Testis (tissue), 3 donors: ENCODE measurements around the gene ADGRB3. TPM values are rescaled to one million over a fixed set of nuclear protein-coding genes. Genes with fewer than 3 reads are reported as not detected.

Experiments used
- DNase-seq: peaks from one replicate; pipeline ENCODE4 v3.0.0-alpha.2; 2019
- H3K27ac ChIP-seq, 2 donors: fragments of 200-600 bp; sonication (generic); one replicate each; pipeline ENCODE4 v1.5.1; 2019
- H3K27me3 ChIP-seq: fragments of 200-600 bp; sonication (generic); one replicate; pipeline ENCODE4 v1.5.1; 2019
- H3K36me3 ChIP-seq: fragments of 200-600 bp; sonication (generic); one replicate; pipeline ENCODE4 v1.5.1; 2017; ENCODE audit warnings: low read depth; ENCODE audit errors: missing control alignments
- H3K4me1 ChIP-seq: fragments of 200-600 bp; sonication (generic); one replicate; pipeline ENCODE4 v1.5.1; 2019
- H3K4me3 ChIP-seq, 2 donors: fragments of 200-600 bp; sonication (generic); one replicate each; pipeline ENCODE4 v1.5.1; 2017 to 2019
- H3K9me3 ChIP-seq: fragments of 200-600 bp; sonication (generic); one replicate; pipeline ENCODE4 v1.5.1; 2017
- CTCF ChIP-seq, 3 experiments: fragments of 450-650 bp in 2 of 3; fragments of 200-600 bp in 1 of 3; sonication (generic) in 1 of 3; IDR thresholded peaks; one replicate each; pipeline ENCODE4 v1.5.1; 2016 to 2019; ENCODE audit warnings: antibody characterized with exemption in 3 of 3, mild to moderate bottlenecking in 2 of 3, moderate library complexity in 1 of 3
- POLR2A ChIP-seq: fragments of 450-650 bp; IDR thresholded peaks from one replicate; pipeline ENCODE4 v1.6.1; 2017; ENCODE audit warnings: antibody characterized with exemption, mild to moderate bottlenecking, moderate library complexity
- WGBS, 2 donors: methylation state at CpG; one replicate each; pipeline ENCODE4 v1.1.5; 2018; 5-methylcytosine and 5-hydroxymethylcytosine counted together
- intact Hi-C: fragments of 100-400 bp; cut with DNase I; formaldehyde crosslinking; loops from one replicate; pipeline ENCODE4 v1.15.1; 2023; ENCODE audit warnings: low total_unique reads
- polyA plus RNA-seq: library from polyadenylated mRNA; stranded (reverse); fragments of 350-450 nt; fragmentation: Illumina TruSeq; extraction: RNeasy Lipid Tissue Mini Kit (QIAGEN cat#74804); gene quantifications from one replicate; pipeline ENCODE4 v1.2.3, GENCODE V29; 2014; ENCODE audit warnings: low read depth, low replicate concordance; ENCODE audit not compliant: insufficient read depth
- total RNA-seq, 2 donors: library from RNA; depleted of rRNA; stranded (reverse); fragments of >200 nt; gene quantifications; one replicate each; pipeline ENCODE4 v1.2.3, GENCODE V29; 2016

Gene ADGRB3
- total and polyA plus RNA-seq, 3 donors from 2014 or later: 3.2 to 5.7 (median 4.3) TPM

- Histone ChIP-seq H3K9me3 (no peaks in the 10 kb centered on the region), H3K4me1 (no peaks in the 10 kb centered on the region), H3K27me3 (no peaks in the 10 kb centered on the region), H3K36me3 (no peaks in the 10 kb centered on the region), H3K4me3 (no peak overlapping the region), H3K27ac (no peak overlapping the region)
- TF ChIP-seq CTCF (IDR thresholded peaks at IDR 0.05): no peak
- WGBS, 2 donors: 81 to 95% methylated on average over 4 of the region's 4 CpGs
- intact Hi-C loops: no loop called here
- DNase-seq: no peak
Observed at GRCh38 chr6:69138893-69139494, 503.9 kb downstream of the ADGRB3 start.

- Histone ChIP-seq H3K27ac (no peak overlapping the region), H3K4me1 (no peaks in the 10 kb centered on the region), H3K9me3 (no peaks in the 10 kb centered on the region), H3K4me3 (no peak overlapping the region), H3K27me3 (no peaks in the 10 kb centered on the region), H3K36me3 (no peaks in the 10 kb centered on the region)
- TF ChIP-seq POLR2A (no peak), CTCF (IDR thresholded peaks at IDR 0.05) (no peak)
- WGBS, 2 donors: 81 to 96% methylated on average over 4 to 6 of the region's 6 CpGs
- intact Hi-C loops: no loop called here
- DNase-seq: no peak
Observed at GRCh38 chr6:69145062-69145461, 510.0 kb downstream of the ADGRB3 start.

- no peaks in the 10 kb centered on the region for H3K27me3 ChIP-seq
- H3K4me1 ChIP-seq: no peaks in the 10 kb centered on the region
- H3K9me3 ChIP-seq: no peaks in the 10 kb centered on the region
- WGBS, 2 donors: 75 to 100% methylated on average over 1 of the region's 1 CpG
- TF ChIP-seq CTCF (IDR thresholded peaks at IDR 0.05): no peak
- TF ChIP-seq POLR2A: no peak
- no peak overlapping the region for H3K27ac ChIP-seq
- no peak for DNase-seq
- intact Hi-C loops: no loop called here
- no peaks in the 10 kb centered on the region for H3K36me3 ChIP-seq
- no peak overlapping the region for H3K4me3 ChIP-seq
Observed at GRCh38 chr6:69146385-69146784, 511.3 kb downstream of the ADGRB3 start.

GRCh38 chr6:69155467-69155866, 520.4 kb downstream of the ADGRB3 start:
- Histone ChIP-seq H3K4me1 (no peaks in the 10 kb centered on the region), H3K9me3 (no peaks in the 10 kb centered on the region), H3K27ac (no peak overlapping the region), H3K36me3 (no peaks in the 10 kb centered on the region), H3K27me3 (no peaks in the 10 kb centered on the region), H3K4me3 (no peak overlapping the region)
- TF ChIP-seq CTCF (IDR thresholded peaks at IDR 0.05): no peak
- no peak for TF ChIP-seq POLR2A
- no peak for DNase-seq
- intact Hi-C loops: no loop called here
- 92 to 98% methylated on average over 1 of the region's 1 CpG for WGBS, 2 donors

- TF ChIP-seq CTCF (IDR thresholded peaks at IDR 0.05): no peak
- TF ChIP-seq POLR2A: no peak
- H3K27ac ChIP-seq: no peak overlapping the region
- no peaks in the 10 kb centered on the region for H3K27me3 ChIP-seq
- no peaks in the 10 kb centered on the region for H3K9me3 ChIP-seq
- 27 to 44% methylated on average over 1 of the region's 1 CpG for WGBS, 2 donors
- no peak for DNase-seq
- no peak overlapping the region for H3K4me3 ChIP-seq
- intact Hi-C loops: no loop called here
- H3K36me3 ChIP-seq: no peaks in the 10 kb centered on the region
- H3K4me1 ChIP-seq: no peaks in the 10 kb centered on the region
Observed at GRCh38 chr6:69162811-69163210, 527.7 kb downstream of the ADGRB3 start.
